BLaER1 (cell line): Measurements from ENCODE around the gene RETREG1.

Experiments
- H3K27ac ChIP-seq: shearing (Covaris generic); formaldehyde crosslinking; 2 replicates; pipeline ENCODE4 v1.8.1; 2022
- H3K27me3 ChIP-seq: shearing (Covaris generic); formaldehyde crosslinking; 2 replicates; pipeline ENCODE4 v1.8.1; 2022
- H3K36me3 ChIP-seq: shearing (Covaris generic); formaldehyde crosslinking; 2 replicates; pipeline ENCODE4 v1.8.1; 2022
- H3K4me1 ChIP-seq: shearing (Covaris generic); formaldehyde crosslinking; 2 replicates; pipeline ENCODE4 v1.8.1; 2022
- H3K4me2 ChIP-seq: shearing (Covaris generic); formaldehyde crosslinking; 2 replicates; pipeline ENCODE4 v1.8.1; 2022
- H3K4me3 ChIP-seq: shearing (Covaris generic); formaldehyde crosslinking; 2 replicates; pipeline ENCODE4 v1.8.1; 2022
- H3K9ac ChIP-seq: shearing (Covaris generic); formaldehyde crosslinking; 2 replicates; pipeline ENCODE4 v1.8.1; 2022
- H3K9me3 ChIP-seq: shearing (Covaris generic); formaldehyde crosslinking; 2 replicates; pipeline ENCODE4 v1.8.1; 2022
- H4K20me1 ChIP-seq: shearing (Covaris generic); formaldehyde crosslinking; 2 replicates; pipeline ENCODE4 v1.8.1; 2022
- Cebpa-rat ChIP-seq: shearing (Covaris generic); IDR thresholded peaks from 2 replicates; pipeline ENCODE4 v1.8.1; 2022

RETREG1 gene

GRCh38 chr5:16428359-16428758, 188.4 kb downstream of the RETREG1 start:
- Histone ChIP-seq H3K9me3 (no peaks in the 10 kb centered on the region), H3K27ac (no peak overlapping the region), H3K4me1 (no peaks in the 10 kb centered on the region), H3K4me3 (no peak overlapping the region), H3K9ac (no peak overlapping the region), H3K27me3 (no peaks in the 10 kb centered on the region), H4K20me1 (no peaks in the 10 kb centered on the region), H3K36me3 (no peaks in the 10 kb centered on the region), H3K4me2 (no peak overlapping the region)
- no peak for TF ChIP-seq Cebpa-rat

- H4K20me1 ChIP-seq = no peaks in the 10 kb centered on the region
- no peak overlapping the region for H3K27ac ChIP-seq
- no peaks in the 10 kb centered on the region for H3K27me3 ChIP-seq
- no peaks in the 10 kb centered on the region for H3K4me1 ChIP-seq
- no peaks in the 10 kb centered on the region for H3K36me3 ChIP-seq
- H3K9me3 ChIP-seq = no peaks in the 10 kb centered on the region
- TF ChIP-seq Cebpa-rat = no peak
- no peak overlapping the region for H3K4me2 ChIP-seq
- no peak overlapping the region for H3K4me3 ChIP-seq
- H3K9ac ChIP-seq = no peak overlapping the region
Observed at GRCh38 chr5:16427587-16427986, 189.2 kb downstream of the RETREG1 start.
